ES-I3 (cell line): ENCODE results near the gene TRIM24.
"Not testable (repeated sequence)": the region's sequence is repeated elsewhere in the genome, so short reads cannot be mapped to it uniquely, and the experiment has no call there.

Experiments
- H3K36me3 ChIP-seq: 2 replicates; pipeline ENCODE4 v1.6.1; 2013; ENCODE audit warnings: mild to moderate bottlenecking, low read length, control low read depth, moderate library complexity; ENCODE audit not compliant: insufficient read depth
- H3K4me1 ChIP-seq: 2 replicates; pipeline ENCODE4 v1.6.1; 2013; ENCODE audit warnings: mild to moderate bottlenecking, control low read depth, low read length; ENCODE audit not compliant: insufficient read depth
- H3K9ac ChIP-seq: 2 replicates; pipeline ENCODE4 v1.6.1; 2013; ENCODE audit warnings: low read depth, mild to moderate bottlenecking, low read length, moderate library complexity
- H3K9me3 ChIP-seq: 2 replicates; pipeline ENCODE4 v1.6.1; 2013; ENCODE audit warnings: mild to moderate bottlenecking, low read length, moderate library complexity; ENCODE audit not compliant: control insufficient read depth, insufficient read depth

TRIM24 gene

DNA sequence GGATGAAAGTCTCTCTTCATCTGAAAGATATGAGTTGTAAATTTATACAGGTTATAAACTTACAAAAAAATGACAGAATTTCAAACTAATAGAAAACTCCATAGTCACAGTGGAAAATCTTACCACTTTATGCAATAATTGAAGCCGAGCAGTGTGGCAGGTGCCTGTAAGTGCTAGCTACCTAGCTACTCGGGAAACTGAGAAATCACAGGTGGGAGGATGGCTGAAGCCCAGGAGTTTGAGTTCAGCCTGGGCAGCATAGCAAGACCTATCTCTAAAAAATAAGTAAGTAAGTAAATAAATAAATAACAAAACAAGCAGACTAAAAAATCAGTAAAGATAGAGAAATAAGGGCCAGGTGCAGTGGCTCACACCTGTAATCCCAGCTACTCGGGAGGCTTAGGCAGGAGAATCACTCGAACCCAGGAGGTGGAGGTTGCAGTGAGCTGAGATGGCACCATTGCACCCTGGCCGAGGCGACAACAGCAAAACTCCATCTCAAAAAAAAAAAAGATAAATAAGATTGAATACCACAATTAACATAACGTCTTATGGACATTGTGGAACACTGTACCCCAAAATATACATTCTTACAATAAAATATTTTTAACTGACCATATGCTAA, 61.9 kb downstream of the TRIM24 start:
- Histone ChIP-seq H3K36me3 (peaks cover 43% of the 10 kb centered on the region), H3K9ac (no peak overlapping the region), H3K4me1 (no peaks in the 10 kb centered on the region), H3K9me3 (peaks cover 15% of the 10 kb centered on the region)

DNA sequence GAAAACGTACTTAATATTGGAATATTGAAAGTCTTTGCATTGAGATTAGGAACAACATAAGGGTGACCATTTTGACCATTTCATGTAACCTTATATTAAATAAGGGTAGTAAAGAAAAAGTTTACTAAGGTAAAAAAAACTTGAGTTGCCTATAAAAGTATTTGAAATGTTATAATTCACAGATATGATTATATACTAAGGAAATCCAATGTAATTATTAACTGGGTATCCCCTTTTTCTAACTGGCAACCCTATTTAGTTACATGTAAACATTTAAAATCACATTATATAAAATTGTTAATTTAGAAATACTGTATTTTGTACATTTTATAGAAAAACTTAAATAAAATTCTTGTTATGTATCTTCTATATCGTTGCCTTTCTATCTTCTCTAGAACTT, 64.2 kb downstream of the TRIM24 start:
- Histone ChIP-seq H3K36me3 (peaks cover 39% of the 10 kb centered on the region), H3K4me1 (no peaks in the 10 kb centered on the region), H3K9ac (no peak overlapping the region), H3K9me3 (peaks cover 25% of the 10 kb centered on the region)

DNA sequence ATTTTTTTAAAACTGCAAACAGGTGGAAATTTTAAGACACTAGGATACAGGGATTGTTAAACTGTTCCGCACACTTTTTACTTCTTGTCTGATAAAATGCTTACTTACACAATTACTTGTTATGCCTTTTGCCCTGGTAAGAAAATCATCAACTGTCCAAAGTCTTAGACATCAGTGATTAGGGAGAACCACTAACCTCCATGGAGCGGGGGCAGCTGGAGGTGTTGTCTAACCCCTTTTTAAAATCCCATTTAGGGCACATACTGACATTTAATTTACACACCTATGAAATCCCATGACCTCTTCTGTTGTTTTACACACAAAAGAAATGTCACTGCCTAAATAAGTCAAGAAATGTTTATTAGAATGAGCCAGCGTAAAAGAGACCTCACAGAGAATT, 65.7 kb downstream of the TRIM24 start:
- Histone ChIP-seq H3K9ac (no peak overlapping the region), H3K36me3 (peaks cover 31% of the 10 kb centered on the region), H3K4me1 (no peaks in the 10 kb centered on the region), H3K9me3 (peaks cover 25% of the 10 kb centered on the region)

DNA sequence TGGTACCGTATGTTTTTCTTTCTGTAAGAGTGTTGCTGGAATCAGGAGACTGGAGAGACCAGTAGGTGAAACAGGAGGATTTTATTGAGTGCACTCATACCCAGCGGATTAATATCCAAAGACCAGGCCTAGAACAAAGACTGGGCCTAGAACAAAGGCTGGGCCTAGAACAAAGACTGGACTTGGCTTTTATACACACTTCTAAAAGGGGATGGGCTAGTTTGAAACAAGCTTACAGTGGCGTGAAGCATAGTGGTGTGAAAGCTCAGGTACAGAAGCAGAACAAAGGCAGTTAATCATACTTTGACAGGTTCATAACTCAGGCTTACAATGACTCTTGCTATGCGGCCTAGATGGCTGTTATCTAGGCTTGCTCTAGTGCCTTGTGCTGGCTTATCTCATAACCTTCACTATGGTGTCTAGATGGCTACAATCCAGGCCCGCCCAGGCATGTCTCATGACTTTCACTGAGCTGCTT, 67.7 kb downstream of the TRIM24 start:
- Histone ChIP-seq H3K36me3 (peaks cover 22% of the 10 kb centered on the region), H3K4me1 (no peaks in the 10 kb centered on the region), H3K9ac (no peak overlapping the region), H3K9me3 (peaks cover 25% of the 10 kb centered on the region)

DNA sequence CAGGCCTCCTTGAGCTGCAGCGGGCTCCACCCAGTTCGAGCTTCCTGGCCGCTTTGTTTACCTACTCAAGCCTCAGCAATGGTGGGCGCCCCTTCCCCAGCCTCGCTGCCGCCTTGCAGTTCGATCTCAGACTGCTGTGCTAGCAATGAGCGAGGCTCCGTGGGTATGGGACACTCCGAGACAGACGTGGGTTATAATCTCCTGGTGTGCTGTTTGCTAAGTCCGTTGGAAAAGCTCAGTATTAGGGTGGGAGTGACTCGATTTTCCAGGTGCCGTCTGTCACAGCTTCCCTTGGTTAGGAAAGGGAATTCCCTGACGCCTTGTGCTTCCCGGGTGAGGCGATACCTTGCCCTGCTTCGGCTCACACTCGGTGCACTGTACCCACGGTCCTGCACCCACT, 76.8 kb downstream of the TRIM24 start:
- H3K9me3 ChIP-seq, H3K9ac ChIP-seq: not testable (repeated sequence)

DNA sequence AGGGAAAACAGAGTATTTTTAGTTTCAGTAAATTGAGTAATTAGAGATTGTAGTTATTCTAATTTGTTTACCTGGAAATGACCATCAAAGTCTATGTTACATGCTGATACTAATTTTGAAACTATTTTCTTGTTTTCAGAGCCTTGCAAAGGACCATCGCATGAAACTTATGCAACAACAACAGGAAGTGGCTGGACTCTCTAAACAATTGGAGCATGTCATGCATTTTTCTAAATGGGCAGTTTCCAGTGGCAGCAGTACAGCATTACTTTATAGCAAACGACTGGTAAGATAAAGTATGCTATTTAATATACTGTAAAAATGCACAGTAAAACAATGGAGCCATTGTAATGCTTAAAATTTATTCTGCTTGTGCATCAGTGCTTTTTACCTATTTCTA, 78.5 kb downstream of the TRIM24 start:
- Histone ChIP-seq H3K4me1 (no peaks in the 10 kb centered on the region), H3K36me3 (peaks cover 36% of the 10 kb centered on the region), H3K9me3 (no peaks in the 10 kb centered on the region), H3K9ac (no peak overlapping the region)

More for the DNA sequence above, 76.8 kb downstream of the TRIM24 start:
- H3K36me3 ChIP-seq, result peaks cover 35% of the 10 kb centered on the region
- not testable (repeated sequence) for H3K4me1 ChIP-seq

DNA sequence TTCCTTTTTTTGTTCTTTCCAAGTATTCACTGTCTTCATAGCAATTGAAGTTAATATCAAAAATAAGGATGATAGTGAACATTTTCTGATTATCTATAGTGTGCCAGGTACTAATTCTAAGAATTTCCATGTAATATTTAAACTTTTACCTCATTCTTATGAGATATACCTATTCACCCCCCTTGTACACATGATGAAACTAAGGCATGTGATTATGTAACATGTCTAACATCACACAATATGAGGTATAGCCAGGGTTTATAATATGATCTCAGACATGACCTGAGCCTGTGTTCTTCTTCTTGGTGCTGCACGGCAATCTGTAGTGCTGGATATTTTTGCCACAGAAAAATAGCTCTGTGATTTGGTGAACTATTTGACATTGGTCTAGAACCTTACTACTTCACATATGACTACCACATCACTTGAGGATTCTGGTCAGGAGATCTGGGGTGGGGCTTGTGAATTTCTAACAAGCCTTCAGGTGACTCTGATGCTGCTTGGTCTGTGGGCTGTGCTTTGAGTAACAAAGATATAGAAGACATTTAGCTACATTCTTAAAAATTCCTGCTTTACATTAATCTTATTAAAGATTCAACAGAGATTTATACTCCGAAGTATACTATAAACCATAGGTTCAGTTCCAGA, 79.1 kb downstream of the TRIM24 start:
- H3K9ac ChIP-seq, result no peak overlapping the region
- no peaks in the 10 kb centered on the region for H3K4me1 ChIP-seq
- peaks cover 39% of the 10 kb centered on the region for H3K36me3 ChIP-seq
- no peaks in the 10 kb centered on the region for H3K9me3 ChIP-seq

DNA sequence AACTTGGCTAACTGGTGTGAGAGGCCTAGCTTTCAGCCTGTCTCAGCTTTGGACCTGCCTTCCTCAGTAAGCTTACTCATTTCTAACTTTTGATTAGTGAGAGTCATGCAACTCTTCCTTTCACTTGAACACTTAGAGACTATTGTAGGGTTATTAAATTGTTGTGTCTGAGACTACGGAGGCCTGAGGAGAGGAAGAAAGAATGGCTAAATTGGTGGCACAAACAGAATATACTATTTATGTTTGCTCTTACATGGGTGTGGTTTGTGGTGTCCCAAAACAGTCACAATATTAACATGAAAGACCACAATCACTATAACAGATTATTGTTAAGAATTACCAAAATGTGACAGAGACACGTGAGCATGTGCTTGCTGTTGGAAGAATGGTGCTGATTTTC, 82.1 kb downstream of the TRIM24 start:
- H3K9me3 ChIP-seq, result no peaks in the 10 kb centered on the region
- H3K36me3 ChIP-seq, result peaks cover 55% of the 10 kb centered on the region
- no peaks in the 10 kb centered on the region for H3K4me1 ChIP-seq
- H3K9ac ChIP-seq, result no peak overlapping the region

DNA sequence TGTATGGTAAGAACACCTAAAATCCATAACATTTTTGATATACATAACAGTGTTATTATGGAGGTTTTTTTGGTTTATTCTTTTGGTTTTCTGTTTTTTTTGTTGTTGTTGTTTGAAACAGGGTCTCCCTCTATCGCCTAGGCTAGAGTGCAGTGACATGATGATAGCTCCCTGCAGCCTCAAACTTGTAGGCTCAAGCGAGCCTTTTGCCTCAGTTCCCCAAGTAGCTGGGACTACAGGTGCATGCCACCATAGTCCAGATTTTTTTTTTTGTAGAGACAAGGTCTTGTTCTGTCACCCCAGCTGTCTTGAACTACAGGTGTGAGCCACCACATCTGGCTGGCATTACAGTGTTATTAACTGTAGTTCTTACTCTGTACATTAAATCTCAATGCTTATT, 83.7 kb downstream of the TRIM24 start:
- H3K9ac ChIP-seq, result no peak overlapping the region
- no peaks in the 10 kb centered on the region for H3K9me3 ChIP-seq
- H3K36me3 ChIP-seq, result peaks cover 50% of the 10 kb centered on the region
- no peaks in the 10 kb centered on the region for H3K4me1 ChIP-seq

DNA sequence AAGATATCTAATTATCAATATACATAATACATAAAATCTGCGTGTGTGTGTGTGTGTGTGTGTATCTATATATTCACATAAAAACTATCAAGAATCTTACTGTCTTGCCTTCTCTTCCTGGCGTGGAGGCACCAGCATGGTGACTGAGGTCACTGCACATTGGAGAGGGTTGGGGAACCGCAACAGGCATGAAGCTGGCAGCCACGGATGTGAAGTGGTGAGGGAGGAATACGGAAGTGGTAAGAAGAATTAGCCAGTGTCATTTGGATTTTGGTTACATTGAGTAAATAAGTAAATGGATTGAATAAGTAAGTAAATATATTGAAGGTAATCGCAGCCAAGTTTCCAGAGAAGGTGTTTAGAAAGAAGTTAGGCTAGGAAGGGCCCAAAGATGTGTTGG, 85.1 kb downstream of the TRIM24 start:
- Histone ChIP-seq H3K9ac (no peak overlapping the region), H3K4me1 (no peaks in the 10 kb centered on the region), H3K36me3 (peaks cover 40% of the 10 kb centered on the region), H3K9me3 (no peaks in the 10 kb centered on the region)

DNA sequence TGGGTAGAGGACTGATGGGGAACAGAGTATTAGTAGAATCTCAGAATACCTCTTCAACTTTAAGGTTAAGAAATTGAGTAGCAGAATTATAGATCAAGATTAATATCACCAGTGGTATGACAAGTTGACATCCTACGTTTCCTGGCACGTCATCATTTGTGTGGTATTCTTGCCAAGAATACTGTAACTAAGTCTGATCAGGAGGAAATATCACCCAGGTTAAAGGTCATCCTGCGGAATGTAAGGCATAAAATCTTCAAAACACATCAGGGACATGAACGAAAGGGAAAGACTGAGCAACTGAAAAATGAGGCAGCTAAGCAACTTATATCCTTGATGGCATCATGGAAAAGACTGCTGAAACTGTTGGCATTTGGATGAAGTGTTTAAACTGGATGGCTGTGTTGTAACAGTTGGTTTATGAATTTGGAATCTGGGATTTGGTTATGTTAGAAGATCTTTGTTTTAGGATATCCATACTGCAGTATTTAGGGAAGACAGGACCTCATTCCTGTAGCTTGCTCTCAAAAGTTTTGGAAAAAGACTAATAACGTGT, 86.1 kb downstream of the TRIM24 start:
- H3K36me3 ChIP-seq, result peaks cover 42% of the 10 kb centered on the region
- H3K4me1 ChIP-seq, result no peaks in the 10 kb centered on the region
- H3K9me3 ChIP-seq, result no peaks in the 10 kb centered on the region
- no peak overlapping the region for H3K9ac ChIP-seq

DNA sequence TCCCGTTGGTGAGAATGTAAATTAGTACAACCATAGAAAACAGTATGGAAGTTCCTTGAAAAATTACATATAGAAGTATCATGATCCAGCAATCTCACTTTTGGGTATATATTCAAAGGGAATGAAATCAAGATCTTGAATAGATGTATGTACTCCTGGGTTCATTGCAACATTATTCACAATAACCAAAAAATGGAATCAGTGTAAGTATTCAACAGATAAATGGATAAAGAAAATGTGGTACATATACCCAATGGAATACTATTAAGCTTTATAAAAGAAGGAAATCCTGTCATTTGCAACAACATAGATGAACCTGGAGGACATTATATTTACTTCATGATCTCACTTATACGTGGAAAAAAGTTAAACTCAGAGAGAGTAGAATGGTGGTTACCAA, 86.8 kb downstream of the TRIM24 start:
- no peak overlapping the region for H3K9ac ChIP-seq
- H3K36me3 ChIP-seq, result peaks cover 40% of the 10 kb centered on the region
- H3K9me3 ChIP-seq, result no peaks in the 10 kb centered on the region
- no peaks in the 10 kb centered on the region for H3K4me1 ChIP-seq

DNA sequence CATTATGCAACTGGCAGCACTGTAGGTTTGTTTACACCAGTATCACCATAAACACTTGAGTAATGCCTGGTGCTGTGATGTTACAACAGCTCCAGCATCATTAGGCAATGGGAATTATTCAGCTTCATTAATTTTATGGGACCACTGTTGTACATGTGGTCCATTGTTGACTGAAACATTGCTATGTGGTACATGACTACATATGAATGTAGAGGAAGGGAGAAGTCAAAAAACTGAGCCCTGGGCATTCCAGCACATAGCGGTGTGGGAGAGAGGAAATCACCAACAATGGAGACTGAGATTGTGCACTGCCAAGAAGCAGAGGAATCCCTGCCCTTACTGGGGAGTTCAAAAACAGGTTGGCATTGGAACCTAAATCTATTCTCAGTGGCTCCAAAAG, 89.0 kb downstream of the TRIM24 start:
- Histone ChIP-seq H3K36me3 (peaks cover 53% of the 10 kb centered on the region), H3K9ac (no peak overlapping the region), H3K9me3 (peaks cover 15% of the 10 kb centered on the region), H3K4me1 (no peaks in the 10 kb centered on the region)

DNA sequence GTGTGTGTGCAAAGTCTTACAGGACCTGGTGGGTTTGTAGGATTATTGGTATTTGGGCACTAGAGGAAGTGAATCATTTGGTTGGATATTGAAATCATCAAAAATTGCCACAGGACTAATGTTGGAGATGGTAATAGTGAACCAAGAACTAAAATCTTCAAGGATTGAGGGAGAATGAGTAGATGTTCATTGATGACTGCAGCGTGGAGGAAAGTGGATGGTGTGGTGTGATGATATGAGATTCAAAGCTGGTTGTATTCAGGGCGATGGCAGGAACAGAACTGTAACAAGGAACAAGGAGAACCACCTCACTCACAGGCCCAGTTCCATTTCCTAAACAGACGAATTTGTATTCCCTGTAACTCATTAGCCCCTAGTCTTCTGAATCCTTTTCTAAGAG, 90.3 kb downstream of the TRIM24 start:
- H3K9ac ChIP-seq, result no peak overlapping the region
- peaks cover 57% of the 10 kb centered on the region for H3K36me3 ChIP-seq
- peaks cover 26% of the 10 kb centered on the region for H3K9me3 ChIP-seq
- H3K4me1 ChIP-seq, result no peaks in the 10 kb centered on the region

DNA sequence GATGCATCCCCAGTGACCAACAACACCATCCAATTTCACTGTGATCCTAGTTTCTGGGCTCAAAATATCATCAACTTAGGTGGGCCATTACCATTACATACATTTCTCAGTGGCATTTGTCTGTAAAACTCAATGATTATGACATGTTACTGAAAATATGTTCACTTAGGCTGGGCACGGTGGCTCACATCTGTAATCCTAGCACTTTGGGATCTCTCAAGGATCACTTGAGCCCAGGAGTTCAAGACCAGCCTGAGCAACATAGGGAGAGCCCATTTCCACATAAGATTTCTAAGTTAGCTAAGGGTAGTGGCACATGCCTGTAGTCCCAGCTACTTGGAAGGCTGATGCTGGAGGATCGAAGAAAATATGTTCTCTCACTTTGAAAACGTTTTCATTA, 91.0 kb downstream of the TRIM24 start:
- Histone ChIP-seq H3K36me3 (peaks cover 57% of the 10 kb centered on the region), H3K9ac (no peak overlapping the region), H3K9me3 (peaks cover 33% of the 10 kb centered on the region), H3K4me1 (no peaks in the 10 kb centered on the region)
